Endothelial cell (in vitro differentiated cells): ENCODE measurements around the gene MED12L. TPM values are rescaled to one million over a fixed set of nuclear protein-coding genes. Genes with fewer than 3 reads are reported as not detected.

ENCODE experiments used
- DNase-seq: peaks from one replicate; pipeline ENCODE4 v3.0.0; 2021; ENCODE audit warnings: low spot score
- H3K27ac Mint-ChIP-seq: one replicate; pipeline ENCODE4 v1.8.0; 2021; ENCODE audit warnings: mixed read lengths, inconsistent platforms; ENCODE audit not compliant: unreplicated experiment
- H3K27me3 Mint-ChIP-seq: one replicate; pipeline ENCODE4 v1.8.0; 2021; ENCODE audit warnings: mild to moderate bottlenecking, moderate library complexity, mixed read lengths, inconsistent platforms; ENCODE audit not compliant: unreplicated experiment
- H3K36me3 Mint-ChIP-seq: one replicate; pipeline ENCODE4 v1.8.0; 2021; ENCODE audit warnings: mild to moderate bottlenecking, low read depth, mixed read lengths, inconsistent platforms; ENCODE audit not compliant: unreplicated experiment
- H3K4me1 Mint-ChIP-seq: one replicate; pipeline ENCODE4 v1.8.0; 2021; ENCODE audit warnings: mild to moderate bottlenecking, mixed read lengths, inconsistent platforms; ENCODE audit not compliant: unreplicated experiment
- H3K4me3 Mint-ChIP-seq: one replicate; pipeline ENCODE4 v1.8.0; 2021; ENCODE audit warnings: mild to moderate bottlenecking, mixed read lengths, inconsistent platforms; ENCODE audit not compliant: unreplicated experiment
- H3K9me3 Mint-ChIP-seq: one replicate; pipeline ENCODE4 v1.8.0; 2021; ENCODE audit warnings: mixed read lengths, inconsistent platforms; ENCODE audit not compliant: unreplicated experiment
- total RNA-seq: library from RNA; stranded (reverse); fragmentation: NEBNext Ultra II Directional; extraction: Animal tissue kit (Norgen Biotek cat#: 25700); gene quantifications from one replicate; pipeline ENCODE4 v1.2.1, GENCODE V29; 2021; ENCODE audit not compliant: unreplicated experiment
- TF ChIP-seq, protein P1 (sequence below): fragments of 200-600 bp; sonication (generic); IDR thresholded peaks from one replicate; pipeline ENCODE4 v1.5.0; 2021; ENCODE audit warnings: antibody characterized with exemption; ENCODE audit not compliant: unreplicated experiment

The MED12L gene
- total RNA-seq, 1 donor from 2014 or later, result 4.4 TPM

GRCh38 chr3:151084893-151085226 lies 604 bp upstream of the MED12L start:
- TF ChIP-seq, protein P1, sequence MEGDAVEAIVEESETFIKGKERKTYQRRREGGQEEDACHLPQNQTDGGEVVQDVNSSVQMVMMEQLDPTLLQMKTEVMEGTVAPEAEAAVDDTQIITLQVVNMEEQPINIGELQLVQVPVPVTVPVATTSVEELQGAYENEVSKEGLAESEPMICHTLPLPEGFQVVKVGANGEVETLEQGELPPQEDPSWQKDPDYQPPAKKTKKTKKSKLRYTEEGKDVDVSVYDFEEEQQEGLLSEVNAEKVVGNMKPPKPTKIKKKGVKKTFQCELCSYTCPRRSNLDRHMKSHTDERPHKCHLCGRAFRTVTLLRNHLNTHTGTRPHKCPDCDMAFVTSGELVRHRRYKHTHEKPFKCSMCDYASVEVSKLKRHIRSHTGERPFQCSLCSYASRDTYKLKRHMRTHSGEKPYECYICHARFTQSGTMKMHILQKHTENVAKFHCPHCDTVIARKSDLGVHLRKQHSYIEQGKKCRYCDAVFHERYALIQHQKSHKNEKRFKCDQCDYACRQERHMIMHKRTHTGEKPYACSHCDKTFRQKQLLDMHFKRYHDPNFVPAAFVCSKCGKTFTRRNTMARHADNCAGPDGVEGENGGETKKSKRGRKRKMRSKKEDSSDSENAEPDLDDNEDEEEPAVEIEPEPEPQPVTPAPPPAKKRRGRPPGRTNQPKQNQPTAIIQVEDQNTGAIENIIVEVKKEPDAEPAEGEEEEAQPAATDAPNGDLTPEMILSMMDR, result no peak
- Mint-ChIP-seq H3K4me1 (peaks cover 3% of the 10 kb centered on the region), H3K27me3 (peaks cover 3% of the 10 kb centered on the region), H3K36me3 (peaks cover 3% of the 10 kb centered on the region), H3K27ac (no peak overlapping the region), H3K4me3 (peak overlapping the region; percentile 94), H3K9me3 (no peaks in the 10 kb centered on the region)
- DNase-seq, result no peak

- peaks cover 3% of the 10 kb centered on the region for H3K36me3 Mint-ChIP-seq
- no peak overlapping the region for H3K4me3 Mint-ChIP-seq
- H3K9me3 Mint-ChIP-seq, result no peaks in the 10 kb centered on the region
- DNase-seq, result peak; percentile 52
- no peak overlapping the region for H3K27ac Mint-ChIP-seq
- peaks cover 3% of the 10 kb centered on the region for H3K27me3 Mint-ChIP-seq
- H3K4me1 Mint-ChIP-seq, result peaks cover 3% of the 10 kb centered on the region
- TF ChIP-seq, protein P1, result no peak
These were observed 522 bp downstream of the MED12L start for GRCh38 chr3:151085889-151086483.

- H3K4me3 Mint-ChIP-seq, result peak overlapping the region; percentile 93
- H3K27ac Mint-ChIP-seq, result peak overlapping the region; percentile 61
- peak; percentile 73 for DNase-seq
- H3K9me3 Mint-ChIP-seq, result no peaks in the 10 kb centered on the region
- peaks cover 7% of the 10 kb centered on the region for H3K4me1 Mint-ChIP-seq
- TF ChIP-seq, protein P1, result no peak
- H3K27me3 Mint-ChIP-seq, result peaks cover 5% of the 10 kb centered on the region
- peaks cover 3% of the 10 kb centered on the region for H3K36me3 Mint-ChIP-seq
These were observed 1.3 kb downstream of the MED12L start for GRCh38 chr3:151086484-151087456.

DNA sequence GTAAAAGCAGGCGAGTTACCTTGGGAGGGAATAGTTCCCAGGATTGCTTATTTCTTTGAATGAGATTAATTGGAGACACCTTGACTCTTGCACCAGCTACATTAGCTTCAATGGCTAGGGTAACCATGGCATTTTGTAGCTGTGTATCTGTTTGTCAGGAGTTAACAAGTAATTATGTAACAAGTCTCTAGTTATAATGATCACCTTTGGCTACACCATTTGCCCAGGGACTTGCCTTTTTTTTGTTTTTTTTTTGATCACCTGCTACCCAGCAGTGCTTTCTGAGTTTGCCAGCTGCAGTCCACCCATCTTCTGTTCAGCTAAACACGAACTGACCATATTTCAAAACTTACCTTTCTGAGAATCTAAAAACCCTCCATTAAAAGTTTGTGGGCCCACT lies 2.2 kb downstream of the MED12L start:
- peaks cover 3% of the 10 kb centered on the region for H3K36me3 Mint-ChIP-seq
- H3K4me3 Mint-ChIP-seq, result peak overlapping the region; percentile 93
- peaks cover 11% of the 10 kb centered on the region for H3K27me3 Mint-ChIP-seq
- DNase-seq, result no peak
- peaks cover 16% of the 10 kb centered on the region for H3K4me1 Mint-ChIP-seq
- H3K27ac Mint-ChIP-seq, result no peak overlapping the region
- H3K9me3 Mint-ChIP-seq, result no peaks in the 10 kb centered on the region
- TF ChIP-seq, protein P1, result no peak
